GM12865 (cell line): ENCODE results near the gene ORC2.
A peak's percentile ranks its signal among the peaks of the same experiment; 100 is the strongest.
"Not testable (repeated sequence)": the region's sequence is repeated elsewhere in the genome, so short reads cannot be mapped to it uniquely, and the experiment has no call there.

Source experiments
- DNase-seq: peaks from one replicate; pipeline ENCODE4 v3.0.0; 2010; ENCODE audit warnings: low read depth
- H3K4me3 ChIP-seq: 2 replicates; pipeline ENCODE4 v1.5.1; 2011; ENCODE audit warnings: mild to moderate bottlenecking, low read depth, low read length, control low read depth
- TF ChIP-seq, protein P1 (sequence below): IDR thresholded peaks from 2 replicates; pipeline ENCODE4 v1.5.1; 2011; ENCODE audit warnings: low read length, control low read depth, low read depth, inconsistent platforms; ENCODE audit not compliant: insufficient read depth; ENCODE audit errors: missing control alignments

ORC2 gene

DNA sequence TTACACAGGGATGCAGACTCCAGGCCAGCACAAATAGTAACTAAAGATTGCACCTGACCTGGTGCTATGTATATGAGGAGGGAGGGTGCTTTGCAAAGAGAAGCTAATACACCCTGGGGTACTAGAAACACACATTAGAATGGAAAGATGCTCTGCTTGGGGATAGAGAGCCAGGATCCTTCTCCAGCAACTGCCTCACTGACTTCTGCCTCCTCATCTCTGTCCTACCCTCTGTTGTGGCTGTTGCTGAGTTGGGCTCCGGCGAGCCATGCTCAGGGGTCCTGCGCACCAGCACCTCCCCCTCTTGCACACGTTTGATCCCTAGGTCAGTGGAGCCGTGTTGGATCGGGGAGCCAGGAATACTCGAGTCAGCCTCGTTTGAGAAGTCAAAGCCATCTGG is 23.7 kb upstream of the ORC2 start:
- no peak overlapping the region for H3K4me3 ChIP-seq
- no peak for DNase-seq
- TF ChIP-seq, protein P1, sequence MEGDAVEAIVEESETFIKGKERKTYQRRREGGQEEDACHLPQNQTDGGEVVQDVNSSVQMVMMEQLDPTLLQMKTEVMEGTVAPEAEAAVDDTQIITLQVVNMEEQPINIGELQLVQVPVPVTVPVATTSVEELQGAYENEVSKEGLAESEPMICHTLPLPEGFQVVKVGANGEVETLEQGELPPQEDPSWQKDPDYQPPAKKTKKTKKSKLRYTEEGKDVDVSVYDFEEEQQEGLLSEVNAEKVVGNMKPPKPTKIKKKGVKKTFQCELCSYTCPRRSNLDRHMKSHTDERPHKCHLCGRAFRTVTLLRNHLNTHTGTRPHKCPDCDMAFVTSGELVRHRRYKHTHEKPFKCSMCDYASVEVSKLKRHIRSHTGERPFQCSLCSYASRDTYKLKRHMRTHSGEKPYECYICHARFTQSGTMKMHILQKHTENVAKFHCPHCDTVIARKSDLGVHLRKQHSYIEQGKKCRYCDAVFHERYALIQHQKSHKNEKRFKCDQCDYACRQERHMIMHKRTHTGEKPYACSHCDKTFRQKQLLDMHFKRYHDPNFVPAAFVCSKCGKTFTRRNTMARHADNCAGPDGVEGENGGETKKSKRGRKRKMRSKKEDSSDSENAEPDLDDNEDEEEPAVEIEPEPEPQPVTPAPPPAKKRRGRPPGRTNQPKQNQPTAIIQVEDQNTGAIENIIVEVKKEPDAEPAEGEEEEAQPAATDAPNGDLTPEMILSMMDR: no peak

DNA sequence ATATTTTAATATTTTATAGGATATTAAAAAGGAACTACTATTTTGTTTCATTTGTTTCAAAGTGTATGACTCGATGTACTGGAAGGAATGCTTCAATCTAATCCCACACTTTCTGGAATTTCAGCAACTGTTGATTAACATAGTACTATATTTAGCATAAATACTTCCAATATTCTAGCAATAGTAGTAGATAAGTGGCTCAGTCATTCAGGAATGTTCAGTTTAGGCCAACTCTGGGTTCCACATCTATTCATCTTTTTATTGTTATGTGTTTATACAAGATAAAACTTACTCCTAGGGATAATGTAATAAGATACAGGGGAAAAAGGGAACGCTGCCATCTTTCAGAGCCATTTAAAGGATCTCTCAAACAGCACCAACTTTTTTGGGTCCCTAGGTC is 22.3 kb upstream of the ORC2 start:
- TF ChIP-seq, protein P1: no peak
- no peak overlapping the region for H3K4me3 ChIP-seq
- DNase-seq: no peak

DNA sequence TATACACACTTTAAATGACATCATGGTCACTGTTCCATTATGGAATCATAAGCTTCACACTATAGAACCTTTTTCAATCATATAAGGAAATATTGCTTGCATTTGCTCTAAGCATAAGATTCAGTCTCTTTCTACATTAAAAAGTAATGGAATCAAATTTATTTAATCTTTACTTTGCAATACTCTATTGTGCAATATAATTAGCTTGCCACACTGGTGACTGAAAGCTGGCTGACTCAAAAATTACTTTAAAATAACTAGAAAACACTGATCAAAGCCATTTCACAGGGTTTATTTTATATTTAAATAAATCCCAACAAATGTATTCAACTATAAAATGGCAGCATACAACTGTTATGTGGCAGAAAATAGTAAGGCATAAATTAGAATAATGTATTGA is 13.2 kb upstream of the ORC2 start:
- TF ChIP-seq, protein P1: no peak
- DNase-seq: no peak
- H3K4me3 ChIP-seq: no peak overlapping the region

DNA sequence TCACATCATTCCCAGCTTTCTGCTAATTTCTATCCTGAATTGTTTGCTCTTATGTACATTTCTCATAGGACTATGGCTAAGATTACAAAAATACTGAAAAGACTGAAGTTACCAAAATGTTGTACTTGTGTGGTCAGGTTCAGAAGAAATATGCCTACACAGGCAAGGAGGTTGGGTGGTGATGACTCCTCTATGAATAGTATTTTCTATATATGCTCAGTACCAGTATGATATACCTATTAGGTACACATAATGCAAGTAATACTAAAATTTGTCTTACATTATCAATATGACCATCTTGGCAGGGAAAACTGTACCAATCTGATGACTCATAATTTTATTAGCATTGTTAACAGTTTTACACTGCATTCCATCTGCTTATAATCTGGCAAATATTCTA is 12.2 kb upstream of the ORC2 start:
- H3K4me3 ChIP-seq: no peak overlapping the region
- no peak for DNase-seq
- TF ChIP-seq, protein P1: no peak

DNA sequence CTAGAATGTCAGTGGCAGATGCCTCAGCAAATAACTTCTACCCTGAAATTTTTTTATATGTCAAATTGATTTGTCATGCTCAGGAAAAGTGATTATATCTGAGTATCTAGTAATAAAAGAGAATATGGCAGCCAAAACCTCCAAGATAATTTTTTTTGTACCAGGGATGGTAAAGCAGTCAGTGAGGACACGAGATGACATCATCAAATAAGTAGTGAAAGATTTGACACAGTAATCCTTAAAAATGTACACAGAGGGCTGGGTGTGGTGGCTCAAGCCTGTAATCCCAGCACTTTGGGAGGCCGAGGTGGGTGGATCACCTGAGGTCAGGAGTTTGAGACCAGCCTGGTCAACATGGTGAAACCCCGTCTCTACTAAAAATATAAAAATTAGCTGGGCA is 6.6 kb upstream of the ORC2 start:
- DNase-seq: not testable (repeated sequence)

DNA sequence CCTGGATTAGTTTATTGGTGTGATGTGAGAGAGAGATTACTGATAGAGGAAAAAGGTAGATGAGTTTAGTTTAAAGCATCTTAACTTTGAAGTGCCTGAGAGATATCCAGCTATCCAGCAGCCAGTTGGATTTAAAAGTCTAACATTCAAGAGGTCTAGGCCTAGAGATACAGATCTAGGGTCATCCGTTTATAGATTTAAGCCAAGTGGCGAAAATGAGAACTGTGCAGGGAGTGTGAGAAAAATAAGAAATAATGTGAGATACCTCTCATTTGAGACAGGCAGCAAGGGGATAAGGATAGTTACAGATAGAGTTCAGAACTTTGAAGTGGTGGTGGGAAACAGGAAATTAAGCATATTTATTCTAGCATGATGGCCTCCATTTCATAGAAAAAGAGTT is 5.3 kb upstream of the ORC2 start:
- TF ChIP-seq, protein P1: peak; percentile 5
- no peak for DNase-seq
- no peak overlapping the region for H3K4me3 ChIP-seq

More for the DNA sequence above, 6.6 kb upstream of the ORC2 start:
- not testable (repeated sequence) for H3K4me3 ChIP-seq

DNA sequence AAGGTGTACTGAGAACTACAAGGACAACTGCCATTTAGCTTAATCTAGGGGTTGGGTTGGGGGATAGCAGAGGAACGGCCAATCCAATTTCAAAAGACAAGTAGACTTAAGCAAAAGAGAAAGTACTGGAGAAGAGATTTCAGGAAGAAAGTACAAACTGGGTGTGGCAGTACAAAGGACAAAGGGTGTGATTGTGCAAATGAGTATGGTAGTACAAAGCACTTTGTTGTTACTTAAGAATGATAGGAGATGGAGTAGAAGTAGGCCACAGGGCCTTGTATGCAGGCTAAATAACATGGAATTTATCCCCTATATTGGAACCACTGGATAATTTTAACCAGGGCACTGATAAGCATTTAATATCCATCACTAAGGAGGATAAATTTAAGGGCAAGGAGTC is 4.7 kb upstream of the ORC2 start:
- no peak for DNase-seq
- H3K4me3 ChIP-seq: no peak overlapping the region
- TF ChIP-seq, protein P1: no peak

DNA sequence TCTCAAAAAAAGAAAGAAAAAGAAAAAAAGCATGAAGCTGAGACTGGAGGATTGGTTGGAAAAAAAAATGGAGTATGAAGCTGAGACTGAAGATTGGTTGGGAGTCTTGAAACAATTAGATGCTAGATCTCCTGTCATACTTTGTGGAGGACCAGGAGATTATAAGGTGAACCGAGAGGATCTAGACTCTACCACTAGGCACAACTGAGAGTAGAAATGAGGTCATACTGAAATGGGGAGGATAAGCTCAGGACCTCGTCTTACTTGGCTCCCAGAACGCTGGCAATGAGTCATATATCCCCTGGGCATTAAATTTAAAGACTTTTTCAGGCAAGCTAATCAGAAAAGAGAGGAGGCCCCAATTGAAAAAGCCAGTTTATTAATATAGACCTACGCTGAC is 3.3 kb upstream of the ORC2 start:
- TF ChIP-seq, protein P1: no peak
- DNase-seq: peak; percentile 70
- no peak overlapping the region for H3K4me3 ChIP-seq
